GM23248 (cell line): ENCODE results near the gene PASD1. TPM values are rescaled to one million over a fixed set of nuclear protein-coding genes. Genes with fewer than 3 reads are reported as not detected.
A peak's percentile ranks its signal among the peaks of the same experiment; 100 is the strongest.

Source experiments
- DNase-seq: peaks from one replicate; pipeline ENCODE4 v3.0.0-alpha.2; 2015
- H2AFZ ChIP-seq: fragments of 200-600 bp; sonication (generic); 2 replicates; pipeline ENCODE4 v1.6.1; 2016; ENCODE audit warnings: antibody characterized with exemption
- H3F3A ChIP-seq: fragments of 200-600 bp; sonication (generic); 2 replicates; pipeline ENCODE4 v1.6.1; 2016; ENCODE audit warnings: mild to moderate bottlenecking, antibody characterized with exemption, mixed run types; ENCODE audit not compliant: insufficient read depth
- H3K27ac ChIP-seq: fragments of 200-600 bp; sonication (generic); 2 replicates; pipeline ENCODE4 v1.5.1; 2016; ENCODE audit warnings: mild to moderate bottlenecking
- H3K27me3 ChIP-seq: fragments of 200-600 bp; sonication (generic); replicated peaks from 2 replicates; pipeline ENCODE4 v1.6.1; 2016; ENCODE audit warnings: mild to moderate bottlenecking; ENCODE audit not compliant: insufficient read depth
- H3K36me3 ChIP-seq: fragments of 200-600 bp; sonication (generic); 2 replicates; pipeline ENCODE4 v1.6.1; 2016; ENCODE audit warnings: low read depth, mild to moderate bottlenecking
- H3K4me1 ChIP-seq: fragments of 200-600 bp; sonication (generic); 2 replicates; pipeline ENCODE4 v1.6.1; 2016; ENCODE audit warnings: mild to moderate bottlenecking; ENCODE audit not compliant: insufficient read depth
- H3K4me2 ChIP-seq: fragments of 200-600 bp; sonication (generic); one replicate; pipeline ENCODE4 v1.6.1; 2016; ENCODE audit warnings: mild to moderate bottlenecking; ENCODE audit not compliant: unreplicated experiment
- H3K4me3 ChIP-seq: fragments of 200-600 bp; sonication (generic); 2 replicates; pipeline ENCODE4 v1.5.1; 2016; ENCODE audit warnings: mild to moderate bottlenecking
- H3K79me2 ChIP-seq: fragments of 200-600 bp; sonication (generic); 2 replicates; pipeline ENCODE4 v1.6.1; 2016; ENCODE audit warnings: mild to moderate bottlenecking; ENCODE audit not compliant: insufficient read depth
- H3K9ac ChIP-seq: fragments of 200-600 bp; sonication (generic); 2 replicates; pipeline ENCODE4 v1.6.1; 2016; ENCODE audit warnings: mild to moderate bottlenecking
- H3K9me2 ChIP-seq: fragments of 200-600 bp; sonication (generic); 2 replicates; pipeline ENCODE4 v1.6.1; 2016; ENCODE audit warnings: mixed run types, mild to moderate bottlenecking, moderate library complexity; ENCODE audit not compliant: insufficient read depth
- H3K9me3 ChIP-seq: fragments of 200-600 bp; sonication (generic); one replicate; pipeline ENCODE4 v1.6.1; 2017; ENCODE audit warnings: low read depth
- H4K20me1 ChIP-seq: fragments of 200-600 bp; sonication (generic); 2 replicates; pipeline ENCODE4 v1.6.0; 2016; ENCODE audit not compliant: insufficient read depth
- EZH2 ChIP-seq: fragments of 200-600 bp; sonication (generic); IDR thresholded peaks from 2 replicates; pipeline ENCODE4 v1.6.1; 2018; ENCODE audit warnings: antibody characterized with exemption, mild to moderate bottlenecking; ENCODE audit not compliant: insufficient read depth, poor library complexity, severe bottlenecking
- EZH2phosphoT487 ChIP-seq: fragments of 200-600 bp; sonication (generic); IDR thresholded peaks from 2 replicates; pipeline ENCODE4 v1.6.1; 2018; ENCODE audit warnings: antibody characterized with exemption, moderate library complexity, mild to moderate bottlenecking, low read depth; ENCODE audit not compliant: insufficient read depth
- WGBS, 2 experiments: methylation state at CpG; one replicate each; pipeline ENCODE4 v1.1.6; 2015 to 2017; ENCODE audit warnings: low lambda C conversion rate in 2 of 2, low coverage in 1 of 2; ENCODE audit errors: missing lambda C conversion rate in 2 of 2; 5-methylcytosine and 5-hydroxymethylcytosine counted together
- in situ Hi-C: fragments of 300-500 bp; cut with MboI; formaldehyde crosslinking; loops from 2 replicates; pipeline ENCODE4 v1.15.0; 2020
- polyA plus RNA-seq: library from polyadenylated mRNA; unstranded; fragments of >200 nt; fragmentation: Nextera tagmentation; extraction: Ambion mirVana; gene quantifications from 2 replicates; pipeline ENCODE4 v1.2.1, GENCODE V29; 2016
- total RNA-seq: library from RNA; depleted of rRNA; stranded (reverse); fragments of >200 nt; shearing (Covaris generic); gene quantifications from 2 replicates; pipeline ENCODE4 v1.2.3, GENCODE V29; 2014

The PASD1 gene
- total and polyA plus RNA-seq, 2 experiments from 2014 or later, result not detected

- no peaks in the 10 kb centered on the region for H4K20me1 ChIP-seq
- H3K79me2 ChIP-seq, result no peaks in the 10 kb centered on the region
- no peak overlapping the region for H2AFZ ChIP-seq
- H3K9me3 ChIP-seq, result no peaks in the 10 kb centered on the region
- no peaks in the 10 kb centered on the region for H3K27me3 ChIP-seq
- no peak overlapping the region for H3K9ac ChIP-seq
- no peak overlapping the region for H3K27ac ChIP-seq
- H3K4me1 ChIP-seq, result no peaks in the 10 kb centered on the region
- H3F3A ChIP-seq, result no peaks in the 10 kb centered on the region
- 36 to 47% methylated on average over 5 of the region's 5 CpGs for WGBS, 2 experiments
- no peaks in the 10 kb centered on the region for H3K36me3 ChIP-seq
- no peak for DNase-seq
- H3K9me2 ChIP-seq, result no peaks in the 10 kb centered on the region
- H3K4me3 ChIP-seq, result no peak overlapping the region
- no peak overlapping the region for H3K4me2 ChIP-seq
- TF ChIP-seq EZH2phosphoT487, result no peak
- TF ChIP-seq EZH2, result no peak
- in situ Hi-C loops, result no loop called here
Observed at GRCh38 chrX:151679798-151680402, 116.4 kb downstream of the PASD1 start.

- Histone ChIP-seq H3K9me3 (no peaks in the 10 kb centered on the region), H3K4me3 (no peak overlapping the region), H3F3A (no peaks in the 10 kb centered on the region), H3K36me3 (no peaks in the 10 kb centered on the region), H3K27me3 (no peaks in the 10 kb centered on the region; the same call in 1 of the 2 replicates), H3K79me2 (no peaks in the 10 kb centered on the region), H4K20me1 (no peaks in the 10 kb centered on the region), H3K27ac (no peak overlapping the region), H3K4me2 (no peak overlapping the region), H3K4me1 (no peaks in the 10 kb centered on the region), H3K9me2 (no peaks in the 10 kb centered on the region), H2AFZ (no peak overlapping the region), H3K9ac (no peak overlapping the region)
- TF ChIP-seq EZH2phosphoT487 (no peak), EZH2 (no peak)
- peak; percentile 26 for DNase-seq
- in situ Hi-C loops, result no loop called here
- 59 to 63% methylated on average over 3 to 4 of the region's 4 CpGs for WGBS, 2 experiments
Observed at GRCh38 chrX:151680805-151681204, 117.3 kb downstream of the PASD1 start.

- no peak overlapping the region for H3K4me2 ChIP-seq
- no peak overlapping the region for H3K4me3 ChIP-seq
- H3K9ac ChIP-seq, result no peak overlapping the region
- in situ Hi-C loops, result no loop called here
- no peaks in the 10 kb centered on the region for H3F3A ChIP-seq
- no peaks in the 10 kb centered on the region for H3K4me1 ChIP-seq
- no peaks in the 10 kb centered on the region for H3K9me2 ChIP-seq
- H3K9me3 ChIP-seq, result no peaks in the 10 kb centered on the region
- no peak overlapping the region for H2AFZ ChIP-seq
- no peaks in the 10 kb centered on the region for H3K79me2 ChIP-seq
- H4K20me1 ChIP-seq, result no peaks in the 10 kb centered on the region
- no peak overlapping the region for H3K27ac ChIP-seq
- no peak for TF ChIP-seq EZH2
- TF ChIP-seq EZH2phosphoT487, result no peak
- DNase-seq, result no peak
- no peaks in the 10 kb centered on the region; the same call in 1 of the 2 replicates for H3K27me3 ChIP-seq
- H3K36me3 ChIP-seq, result no peaks in the 10 kb centered on the region
Observed at GRCh38 chrX:151687635-151688034, 124.2 kb downstream of the PASD1 start.

- H4K20me1 ChIP-seq, result no peaks in the 10 kb centered on the region
- no peak overlapping the region for H2AFZ ChIP-seq
- H3K27me3 ChIP-seq, result no peaks in the 10 kb centered on the region; the same call in 1 of the 2 replicates
- H3K4me2 ChIP-seq, result no peak overlapping the region
- DNase-seq, result no peak
- no peaks in the 10 kb centered on the region for H3K79me2 ChIP-seq
- no peak for TF ChIP-seq EZH2
- TF ChIP-seq EZH2phosphoT487, result no peak
- no peak overlapping the region for H3K9ac ChIP-seq
- H3K4me1 ChIP-seq, result no peaks in the 10 kb centered on the region
- H3K9me3 ChIP-seq, result no peaks in the 10 kb centered on the region
- no peak overlapping the region for H3K27ac ChIP-seq
- no peak overlapping the region for H3K4me3 ChIP-seq
- no peaks in the 10 kb centered on the region for H3K9me2 ChIP-seq
- H3F3A ChIP-seq, result no peaks in the 10 kb centered on the region
- H3K36me3 ChIP-seq, result no peaks in the 10 kb centered on the region
- in situ Hi-C loops, result no loop called here
Observed at GRCh38 chrX:151688695-151689094, 125.2 kb downstream of the PASD1 start.

GRCh38 chrX:151692825-151693224 is 129.3 kb downstream of the PASD1 start:
- in situ Hi-C loops, result no loop called here

More at GRCh38 chrX:151692825-151693224, 129.3 kb downstream of the PASD1 start:
- WGBS, 2 experiments, result 90 to 91% methylated on average over 6 of the region's 6 CpGs
- Histone ChIP-seq H3K9me2 (no peaks in the 10 kb centered on the region), H3K27ac (no peak overlapping the region), H3K27me3 (no peaks in the 10 kb centered on the region), H3F3A (0 out of 2 replicates have a peak, but pooled peaks cover 4% of the 10 kb centered on the region), H3K79me2 (no peaks in the 10 kb centered on the region), H3K4me3 (no peak overlapping the region), H2AFZ (no peak overlapping the region), H3K4me2 (no peak overlapping the region), H3K9me3 (no peaks in the 10 kb centered on the region), H3K4me1 (peaks cover 11% of the 10 kb centered on the region; the same call in 1 of the 2 replicates), H3K9ac (no peak overlapping the region), H4K20me1 (no peaks in the 10 kb centered on the region), H3K36me3 (no peaks in the 10 kb centered on the region)
- TF ChIP-seq EZH2 (no peak), EZH2phosphoT487 (no peak)
- no peak for DNase-seq
